ENCODE measurements around the gene HTRA3. TPM values are rescaled to one million over a fixed set of nuclear protein-coding genes. Genes with fewer than 3 reads are reported as not detected.
A peak's percentile ranks its signal among the peaks of the same experiment; 100 is the strongest.

HTRA3 gene
- polyA plus RNA-seq, 1 donor, result 15.5 TPM

GRCh38 chr4:8275548-8275910 is 6.0 kb downstream of the HTRA3 start:
- Histone ChIP-seq H3K4me1 (ENCODE audit: control insufficient read depth, insufficient read depth, low read length) (peaks cover 18% of the 10 kb centered on the region), H3K27ac (ENCODE audit: low read length) (no peak overlapping the region), H3K36me3 (ENCODE audit: control insufficient read depth, insufficient read depth, low read length) (no peaks in the 10 kb centered on the region), H3K4me3 (ENCODE audit: low read length) (no peak overlapping the region), H3K9me3 (ENCODE audit: control insufficient read depth, low read depth, low read length) (no peaks in the 10 kb centered on the region), H3K27me3 (ENCODE audit: control insufficient read depth, insufficient read depth, low read length) (peaks cover 10% of the 10 kb centered on the region)
- no CpG with 5 or more reads among the region's 4 CpGs for WGBS (ENCODE audit: insufficient coverage, low lambda C conversion rate)
- no peak for DNase-seq

- Histone ChIP-seq H3K9me3 (ENCODE audit: control insufficient read depth, low read depth, low read length) (no peaks in the 10 kb centered on the region), H3K27me3 (ENCODE audit: control insufficient read depth, insufficient read depth, low read length) (peaks cover under 1% of the 10 kb centered on the region), H3K36me3 (ENCODE audit: control insufficient read depth, insufficient read depth, low read length) (no peaks in the 10 kb centered on the region), H3K27ac (ENCODE audit: low read length) (no peak overlapping the region), H3K4me1 (ENCODE audit: control insufficient read depth, insufficient read depth, low read length) (peaks cover 18% of the 10 kb centered on the region), H3K4me3 (ENCODE audit: low read length) (no peak overlapping the region)
- WGBS (ENCODE audit: insufficient coverage, low lambda C conversion rate), result no CpG with 5 or more reads among the region's 24 CpGs
- DNase-seq, result no peak
Observed at GRCh38 chr4:8276358-8277240, 7.0 kb downstream of the HTRA3 start.

DNA sequence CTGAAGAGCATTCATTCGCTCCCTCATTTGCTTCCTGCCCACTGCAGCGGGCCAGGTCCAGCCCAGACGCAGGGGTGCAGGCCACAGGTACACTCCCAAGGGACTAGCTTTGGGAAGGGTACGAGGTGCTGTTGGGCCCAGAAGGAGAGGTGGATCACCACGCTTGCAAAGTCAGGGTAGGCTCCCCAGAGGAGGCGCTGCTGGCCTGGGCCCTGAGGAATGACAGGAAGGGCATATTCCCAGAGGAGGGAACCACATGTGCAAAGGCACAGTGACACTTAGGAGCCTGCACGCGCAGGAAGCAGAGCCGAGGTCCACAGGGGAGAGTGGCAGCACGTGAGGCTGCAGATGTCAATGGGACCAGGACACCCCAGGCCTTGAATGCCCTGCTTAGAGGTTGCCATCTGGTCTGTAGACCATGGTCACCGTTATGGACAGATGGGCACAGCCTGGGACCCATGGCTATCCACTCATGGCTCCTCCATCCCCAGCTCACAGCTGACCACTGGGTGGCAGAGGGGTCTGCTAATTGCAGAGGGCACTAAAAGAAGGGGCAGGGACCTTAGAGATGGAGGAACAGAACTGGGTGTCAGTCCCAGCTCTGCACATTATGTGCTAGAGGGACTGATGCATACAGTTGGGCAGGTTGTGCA is 7.9 kb downstream of the HTRA3 start:
- Histone ChIP-seq H3K36me3 (ENCODE audit: control insufficient read depth, insufficient read depth, low read length) (no peaks in the 10 kb centered on the region), H3K4me3 (ENCODE audit: low read length) (no peak overlapping the region), H3K4me1 (ENCODE audit: control insufficient read depth, insufficient read depth, low read length) (peaks cover 18% of the 10 kb centered on the region), H3K9me3 (ENCODE audit: control insufficient read depth, low read depth, low read length) (no peaks in the 10 kb centered on the region), H3K27me3 (ENCODE audit: control insufficient read depth, insufficient read depth, low read length) (no peaks in the 10 kb centered on the region), H3K27ac (ENCODE audit: low read length) (no peak overlapping the region)
- WGBS (ENCODE audit: insufficient coverage, low lambda C conversion rate), result no CpG with 5 or more reads among the region's 11 CpGs
- no peak for DNase-seq

GRCh38 chr4:8278009-8278395 is 8.4 kb downstream of the HTRA3 start:
- DNase-seq, result no peak
- no CpG with 5 or more reads among the region's 6 CpGs for WGBS (ENCODE audit: insufficient coverage, low lambda C conversion rate)
- H3K27ac ChIP-seq (ENCODE audit: low read length), result no peak overlapping the region
- peaks cover 18% of the 10 kb centered on the region for H3K4me1 ChIP-seq (ENCODE audit: control insufficient read depth, insufficient read depth, low read length)
- no peaks in the 10 kb centered on the region for H3K27me3 ChIP-seq (ENCODE audit: control insufficient read depth, insufficient read depth, low read length)
- no peaks in the 10 kb centered on the region for H3K9me3 ChIP-seq (ENCODE audit: control insufficient read depth, low read depth, low read length)
- H3K36me3 ChIP-seq (ENCODE audit: control insufficient read depth, insufficient read depth, low read length), result no peaks in the 10 kb centered on the region
- no peak overlapping the region for H3K4me3 ChIP-seq (ENCODE audit: low read length)

- DNase-seq, result peak in 1 of 2 donors; percentile 50
- H3K9me3 ChIP-seq (ENCODE audit: control insufficient read depth, low read depth, low read length), result no peaks in the 10 kb centered on the region
- WGBS (ENCODE audit: insufficient coverage, low lambda C conversion rate), result 0% methylated on average over 1 of the region's 17 CpGs
Observed at GRCh38 chr4:8278421-8279287, 9.1 kb downstream of the HTRA3 start.

DNA sequence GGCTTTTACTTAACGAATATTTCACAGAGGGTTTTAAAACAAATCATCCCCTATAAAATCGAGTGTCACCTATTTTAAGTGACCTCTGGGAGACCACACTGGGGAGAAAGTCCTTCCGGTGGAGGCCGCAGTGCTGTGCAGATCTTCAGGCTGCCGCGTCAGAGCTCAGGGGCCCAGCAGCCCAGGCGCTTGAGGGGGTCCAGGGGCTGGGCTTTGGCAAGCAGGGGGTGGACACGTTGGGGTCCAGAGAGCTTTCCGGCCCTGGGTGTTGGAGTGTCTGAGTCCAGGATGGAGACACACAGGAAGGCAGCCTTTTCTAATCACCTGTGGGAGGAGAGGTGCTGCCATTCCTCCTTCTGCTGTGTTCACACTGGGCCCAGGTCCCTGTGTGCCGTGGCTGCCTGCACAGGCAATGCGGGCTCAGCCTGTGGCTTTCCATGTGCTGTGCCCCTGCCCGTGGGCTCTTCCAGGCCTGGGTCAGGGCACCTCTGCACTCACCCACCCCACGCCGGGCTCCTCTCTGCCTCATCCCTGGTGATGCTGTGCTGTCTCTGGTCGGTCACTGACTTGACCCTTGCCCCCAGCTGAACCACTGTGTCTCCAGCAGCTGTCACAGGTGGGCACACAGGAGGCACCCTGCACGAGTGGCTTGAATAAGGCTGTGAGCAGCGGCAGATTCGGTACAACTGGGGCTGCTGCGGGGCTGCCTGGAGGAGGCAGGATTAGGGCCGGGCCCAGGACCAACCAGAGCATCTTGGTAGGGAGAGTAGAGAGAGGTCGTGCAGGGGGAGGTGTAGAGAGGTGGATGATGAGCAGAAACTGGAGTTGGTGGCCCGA is 10.0 kb downstream of the HTRA3 start:
- Histone ChIP-seq H3K9me3 (ENCODE audit: control insufficient read depth, low read depth, low read length) (no peaks in the 10 kb centered on the region), H3K36me3 (ENCODE audit: control insufficient read depth, insufficient read depth, low read length) (no peaks in the 10 kb centered on the region), H3K4me3 (ENCODE audit: low read length) (no peak overlapping the region), H3K27ac (ENCODE audit: low read length) (no peak overlapping the region), H3K27me3 (ENCODE audit: control insufficient read depth, insufficient read depth, low read length) (no peaks in the 10 kb centered on the region), H3K4me1 (ENCODE audit: control insufficient read depth, insufficient read depth, low read length) (peaks cover 15% of the 10 kb centered on the region)
- WGBS (ENCODE audit: insufficient coverage, low lambda C conversion rate), result 90% methylated on average over 2 of the region's 22 CpGs
- no peak for DNase-seq

More at GRCh38 chr4:8278421-8279287, 9.1 kb downstream of the HTRA3 start:
- no peaks in the 10 kb centered on the region for H3K27me3 ChIP-seq (ENCODE audit: control insufficient read depth, insufficient read depth, low read length)
- peak overlapping the region; percentile 44 for H3K27ac ChIP-seq (ENCODE audit: low read length)
- peaks cover 18% of the 10 kb centered on the region for H3K4me1 ChIP-seq (ENCODE audit: control insufficient read depth, insufficient read depth, low read length)
- H3K36me3 ChIP-seq (ENCODE audit: control insufficient read depth, insufficient read depth, low read length), result no peaks in the 10 kb centered on the region
- H3K4me3 ChIP-seq (ENCODE audit: low read length), result no peak overlapping the region

- Histone ChIP-seq H3K4me1 (ENCODE audit: control insufficient read depth, insufficient read depth, low read length) (peaks cover 9% of the 10 kb centered on the region), H3K27ac (ENCODE audit: low read length) (no peak overlapping the region), H3K9me3 (ENCODE audit: control insufficient read depth, low read depth, low read length) (no peaks in the 10 kb centered on the region), H3K27me3 (ENCODE audit: control insufficient read depth, insufficient read depth, low read length) (no peaks in the 10 kb centered on the region), H3K36me3 (ENCODE audit: control insufficient read depth, insufficient read depth, low read length) (no peaks in the 10 kb centered on the region), H3K4me3 (ENCODE audit: low read length) (no peak overlapping the region)
- no peak for DNase-seq
- WGBS (ENCODE audit: insufficient coverage, low lambda C conversion rate), result no CpG with 5 or more reads among the region's 25 CpGs
Observed at GRCh38 chr4:8280158-8280875, 10.8 kb downstream of the HTRA3 start.

DNA sequence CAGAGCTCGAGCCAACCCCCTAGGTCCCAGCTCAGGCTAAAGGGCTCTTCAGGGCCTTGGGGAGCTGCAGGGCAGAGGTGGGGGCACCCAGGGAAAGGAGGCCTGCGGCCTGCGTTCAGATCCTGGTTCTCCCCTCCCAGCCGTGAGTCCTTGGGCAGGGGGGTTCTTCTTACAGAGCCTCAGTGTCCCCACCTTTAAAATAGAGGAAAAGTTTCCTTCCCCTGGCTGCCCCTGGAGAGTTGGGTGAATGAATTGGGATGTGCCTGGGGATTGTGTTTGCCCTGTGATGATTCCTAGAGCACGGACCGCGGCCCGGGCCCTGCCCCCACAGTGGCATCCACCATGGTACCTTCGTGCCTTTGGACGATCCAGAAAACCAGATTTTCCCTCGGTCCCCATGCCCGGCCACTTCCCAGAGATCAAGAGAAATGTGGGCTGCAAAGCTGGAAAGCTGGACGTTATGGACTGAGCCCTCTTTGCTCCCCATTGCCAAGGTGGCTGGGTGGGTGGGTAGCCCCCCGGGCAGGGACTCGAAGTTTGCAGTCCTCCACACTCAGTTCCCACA is 11.4 kb downstream of the HTRA3 start:
- H3K27ac ChIP-seq (ENCODE audit: low read length), result no peak overlapping the region
- no peaks in the 10 kb centered on the region for H3K9me3 ChIP-seq (ENCODE audit: control insufficient read depth, low read depth, low read length)
- H3K36me3 ChIP-seq (ENCODE audit: control insufficient read depth, insufficient read depth, low read length), result no peaks in the 10 kb centered on the region
- H3K4me1 ChIP-seq (ENCODE audit: control insufficient read depth, insufficient read depth, low read length), result peaks cover 7% of the 10 kb centered on the region
- no peak overlapping the region for H3K4me3 ChIP-seq (ENCODE audit: low read length)
- H3K27me3 ChIP-seq (ENCODE audit: control insufficient read depth, insufficient read depth, low read length), result no peaks in the 10 kb centered on the region
- no CpG with 5 or more reads among the region's 15 CpGs for WGBS (ENCODE audit: insufficient coverage, low lambda C conversion rate)
- no peak for DNase-seq

GRCh38 chr4:8281519-8282133 is 12.1 kb downstream of the HTRA3 start:
- Histone ChIP-seq H3K9me3 (ENCODE audit: control insufficient read depth, low read depth, low read length) (no peaks in the 10 kb centered on the region), H3K4me3 (ENCODE audit: low read length) (no peak overlapping the region), H3K4me1 (ENCODE audit: control insufficient read depth, insufficient read depth, low read length) (peaks cover 7% of the 10 kb centered on the region), H3K27me3 (ENCODE audit: control insufficient read depth, insufficient read depth, low read length) (no peaks in the 10 kb centered on the region), H3K36me3 (ENCODE audit: control insufficient read depth, insufficient read depth, low read length) (no peaks in the 10 kb centered on the region), H3K27ac (ENCODE audit: low read length) (no peak overlapping the region)
- DNase-seq, result no peak
- WGBS (ENCODE audit: insufficient coverage, low lambda C conversion rate), result no CpG with 5 or more reads among the region's 19 CpGs
